Measurements from ENCODE around the gene PDGFC. TPM values are rescaled to one million over a fixed set of nuclear protein-coding genes. Genes with fewer than 3 reads are reported as not detected.

PDGFC gene
- total RNA-seq, 1 donor from 2014 or later, result 82.5 TPM

- no peak for DNase-seq (ENCODE audit: low read depth)
- Histone ChIP-seq H3K4me3 (ENCODE audit: low read depth, low read length) (peak overlapping the region; percentile 73), H3K27me3 (ENCODE audit: control insufficient read depth, insufficient read depth, low read length) (no peaks in the 10 kb centered on the region), H3K36me3 (ENCODE audit: control insufficient read depth, insufficient read depth, low read length) (no peaks in the 10 kb centered on the region)
- TF ChIP-seq CTCF (IDR thresholded peaks at IDR 0.05; ENCODE audit: insufficient read depth, low read length, poor library complexity, severe bottlenecking), result no peak
Measured at GRCh38 chr4:156972379-156973015, 898 bp upstream of the PDGFC start.

GRCh38 chr4:156971165-156971675 is 379 bp downstream of the PDGFC start:
- Histone ChIP-seq H3K27me3 (ENCODE audit: control insufficient read depth, insufficient read depth, low read length) (no peaks in the 10 kb centered on the region), H3K36me3 (ENCODE audit: control insufficient read depth, insufficient read depth, low read length) (no peaks in the 10 kb centered on the region), H3K4me3 (ENCODE audit: low read depth, low read length) (peak overlapping the region; percentile 73)
- no peak for TF ChIP-seq CTCF (IDR thresholded peaks at IDR 0.05; ENCODE audit: insufficient read depth, low read length, poor library complexity, severe bottlenecking)
- DNase-seq (ENCODE audit: low read depth), result no peak

GRCh38 chr4:156970501-156971164 is 966 bp downstream of the PDGFC start:
- no peaks in the 10 kb centered on the region for H3K27me3 ChIP-seq (ENCODE audit: control insufficient read depth, insufficient read depth, low read length)
- DNase-seq (ENCODE audit: low read depth), result no peak
- peak overlapping the region; percentile 73 for H3K4me3 ChIP-seq (ENCODE audit: low read depth, low read length)
- H3K36me3 ChIP-seq (ENCODE audit: control insufficient read depth, insufficient read depth, low read length), result no peaks in the 10 kb centered on the region
- TF ChIP-seq CTCF (IDR thresholded peaks at IDR 0.05; ENCODE audit: insufficient read depth, low read length, poor library complexity, severe bottlenecking), result peak; percentile 53

- DNase-seq (ENCODE audit: low read depth), result no peak
- peak overlapping the region; percentile 73 for H3K4me3 ChIP-seq (ENCODE audit: low read depth, low read length)
- TF ChIP-seq CTCF (IDR thresholded peaks at IDR 0.05; ENCODE audit: insufficient read depth, low read length, poor library complexity, severe bottlenecking), result no peak
- H3K27me3 ChIP-seq (ENCODE audit: control insufficient read depth, insufficient read depth, low read length), result no peaks in the 10 kb centered on the region
- peaks cover 1% of the 10 kb centered on the region for H3K36me3 ChIP-seq (ENCODE audit: control insufficient read depth, insufficient read depth, low read length)
Measured at GRCh38 chr4:156969911-156970310, 1.7 kb downstream of the PDGFC start.

GRCh38 chr4:156969101-156969500 is 2.5 kb downstream of the PDGFC start:
- H3K4me3 ChIP-seq (ENCODE audit: low read depth, low read length), result peak overlapping the region; percentile 73

More at GRCh38 chr4:156969101-156969500, 2.5 kb downstream of the PDGFC start:
- Histone ChIP-seq H3K27me3 (ENCODE audit: control insufficient read depth, insufficient read depth, low read length) (no peaks in the 10 kb centered on the region), H3K36me3 (ENCODE audit: control insufficient read depth, insufficient read depth, low read length) (peaks cover 2% of the 10 kb centered on the region)
- no peak for DNase-seq (ENCODE audit: low read depth)
- no peak for TF ChIP-seq CTCF (IDR thresholded peaks at IDR 0.05; ENCODE audit: insufficient read depth, low read length, poor library complexity, severe bottlenecking)
